ENCODE data around the gene CREB3L2. TPM values are rescaled to one million over a fixed set of nuclear protein-coding genes. Genes with fewer than 3 reads are reported as not detected.

CREB3L2 gene
- total RNA-seq (2022; extraction: Qiagen RNA extraction), result 22.9 to 34.7 TPM (median 27.5 TPM) in 5 replicates

DNA sequence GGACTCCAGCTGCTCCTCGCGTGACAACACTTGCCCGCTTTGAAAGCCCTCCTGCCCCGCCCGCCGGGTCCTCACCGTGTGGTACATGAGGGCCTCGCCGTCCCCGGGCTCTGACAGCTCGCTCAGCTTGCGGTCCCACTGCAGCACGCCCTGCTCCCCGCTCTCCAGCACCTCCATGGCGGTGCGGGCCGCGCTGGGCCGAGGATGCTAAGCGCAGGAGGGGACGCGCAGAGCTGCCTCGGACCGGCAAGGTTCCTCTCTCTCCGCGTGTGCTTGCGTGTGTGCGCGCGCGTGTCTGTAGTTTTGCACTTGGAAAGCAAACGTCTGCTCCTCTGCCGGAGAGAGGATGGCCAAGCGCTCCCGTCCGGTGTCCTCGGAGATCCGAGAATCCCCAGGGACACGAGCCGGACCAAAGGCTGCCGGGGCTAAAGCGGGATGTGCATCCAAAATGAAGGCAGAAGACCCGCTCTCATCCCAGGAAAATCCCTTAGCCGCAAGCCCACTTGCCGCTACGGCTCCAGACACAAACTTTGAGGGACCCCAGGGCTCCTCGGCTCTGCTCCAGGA lies at the start of gene CREB3L2:
Gene CREB3L2, minus strand, starts transcription at position 558 of the 567 bp plus-strand sequence. Its CDS starts 381 bp downstream, at position 177.

DNA sequence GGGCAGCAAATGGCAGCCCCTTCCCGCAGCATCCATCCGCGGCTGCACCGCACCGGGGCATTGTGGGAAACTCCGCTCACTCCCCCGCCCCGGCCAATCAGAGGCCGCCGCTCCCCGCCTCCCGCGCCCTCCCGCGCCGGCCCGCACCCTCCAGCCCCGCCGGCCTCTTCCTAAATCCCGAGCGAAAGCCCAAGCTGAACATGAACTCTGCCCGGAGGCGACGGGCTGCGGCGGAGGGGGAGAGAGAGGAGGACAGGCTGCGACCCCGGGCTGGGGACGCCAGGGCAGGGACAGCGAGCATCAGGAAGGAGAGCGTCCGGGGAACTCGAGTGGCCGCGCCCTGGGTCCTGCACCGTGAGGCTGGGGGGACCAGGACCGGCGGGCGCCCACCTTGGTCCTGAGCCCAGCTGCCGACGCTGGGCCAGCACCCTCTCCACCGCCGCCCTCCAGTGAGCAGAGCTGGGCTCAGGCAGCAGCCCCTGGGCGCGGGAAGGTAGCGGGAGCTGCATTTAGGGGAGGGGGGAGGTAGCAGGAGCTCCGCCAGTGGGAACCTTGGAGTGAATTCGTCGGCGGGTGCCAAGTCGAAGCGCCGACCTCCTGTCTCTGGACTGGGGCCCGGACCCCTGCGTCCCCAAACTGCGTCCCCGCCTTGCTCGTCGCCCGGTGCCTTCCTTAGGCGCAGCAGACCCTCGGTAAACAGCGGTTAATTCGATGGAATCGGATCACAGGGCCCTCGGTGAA lies 154.9 kb downstream of the CREB3L2 start, which contains the start of gene DGKI:
Gene DGKI, minus strand, starts transcription at position 148 of the 741 bp plus-strand sequence.

Other genes with a start within 250 kb of the CREB3L2 start
- gene DGKI, start 155.1 kb downstream of the CREB3L2 start, total RNA-seq (2022; extraction: Qiagen RNA extraction), result 0.19 to 0.49 TPM (median 0.23 TPM) in 5 replicates
- gene AKR1D1, start 74.4 kb upstream of the CREB3L2 start, total RNA-seq (2022; extraction: Qiagen RNA extraction), result 0.03 to 0.09 TPM (median 0.05 TPM) in 3 of 5 replicates, not detected in the others

Data from A549 treated with AZD2906 at 1 μM for 4 hours (cell line).